Posterior vena cava (tissue), 2 donors: ENCODE results near the gene HOXB8. TPM values are rescaled to one million over a fixed set of nuclear protein-coding genes. Genes with fewer than 3 reads are reported as not detected.

Source experiments
- DNase-seq: peaks from one replicate; pipeline ENCODE4 v3.0.0-alpha.2; 2020; ENCODE audit warnings: low spot score
- intact Hi-C, 2 donors: fragments of 100-400 bp; cut with DNase I; formaldehyde crosslinking; loops; one replicate each; pipeline versions ENCODE4 v1.14.1 to v1.14.2; 2022 to 2023
- long read RNA-seq, 2 donors: library from polyadenylated mRNA; unstranded; transcript quantifications; one replicate each; pipeline ENCODE4 v2.0.0, GENCODE V29; 2020 to 2021
- total RNA-seq, 2 donors: library from RNA; stranded (reverse); fragmentation: NEBNext Ultra II Directional; extraction: Animal tissue kit (Norgen Biotek cat#: 25700); gene quantifications; one replicate each; pipeline ENCODE4 v1.2.1, GENCODE V29; 2021
- donor health status: DM: yes; HTN: yes; CAD: no.
- donor health status: DM: yes; HTN: yes; CAD: no.

Gene HOXB8
- under 1 TPM; 0.19 to 0.93 TPM for total RNA-seq
- long read RNA-seq, donor 1 = 0 reads
- long read RNA-seq, donor 2 = 0 reads

- intact Hi-C loops = no loop called here
These were observed at the start of gene HOXB8 for GRCh38 chr17:48615047-48615962. HOXB8 (minus strand) TSS chr17:48615292; CDS start chr17:48614704, 588 bp downstream.

GRCh38 chr17:48663134-48663924, 48.2 kb upstream of the HOXB8 start:
- no peak for DNase-seq
- intact Hi-C loops = no loop called here

More at GRCh38 chr17:48615047-48615962, at the start of gene HOXB8:
- DNase-seq = no peak

GRCh38 chr17:48655913-48656312, 40.8 kb upstream of the HOXB8 start:
- intact Hi-C loops = no loop called here
- no peak for DNase-seq

- intact Hi-C loops = no loop called here
- no peak for DNase-seq
These were observed 34.6 kb upstream of the HOXB8 start for GRCh38 chr17:48649741-48650140.

- no peak for DNase-seq
These were observed 32.8 kb upstream of the HOXB8 start for GRCh38 chr17:48647963-48648245.

GRCh38 chr17:48647103-48647962, 32.2 kb upstream of the HOXB8 start:
- no peak for DNase-seq
- intact Hi-C loops = no loop called here

More at GRCh38 chr17:48647963-48648245, 32.8 kb upstream of the HOXB8 start:
- intact Hi-C loops = no loop called here

GRCh38 chr17:48646183-48647102, 31.4 kb upstream of the HOXB8 start:
- intact Hi-C loops = no loop called here
- DNase-seq = no peak

GRCh38 chr17:48645639-48646182, 30.6 kb upstream of the HOXB8 start:
- no peak for DNase-seq
- intact Hi-C loops = no loop called here

GRCh38 chr17:48644910-48645557, 29.9 kb upstream of the HOXB8 start:
- intact Hi-C loops = no loop called here
- no peak for DNase-seq

- intact Hi-C loops = no loop called here
- no peak for DNase-seq
These were observed 29.1 kb upstream of the HOXB8 start for GRCh38 chr17:48644159-48644558.

- no peak for DNase-seq
- intact Hi-C loops = no loop called here
These were observed 28.6 kb upstream of the HOXB8 start for GRCh38 chr17:48643697-48644012.

- intact Hi-C loops = no loop called here
- DNase-seq = no peak
These were observed 28.0 kb upstream of the HOXB8 start for GRCh38 chr17:48642843-48643696.

GRCh38 chr17:48642059-48642842, 27.2 kb upstream of the HOXB8 start:
- no peak for DNase-seq
- intact Hi-C loops = no loop called here

GRCh38 chr17:48641541-48642058, 26.5 kb upstream of the HOXB8 start:
- no peak for DNase-seq
- intact Hi-C loops = no loop called here

GRCh38 chr17:48640858-48641180, 25.7 kb upstream of the HOXB8 start:
- intact Hi-C loops = no loop called here
- DNase-seq = no peak
